GM18519 (cell line): ENCODE data around the gene PCDHB11.
"Not testable (repeated sequence)": the region's sequence is repeated elsewhere in the genome, so short reads cannot be mapped to it uniquely, and the experiment has no call there.

Experiments
- ATAC-seq: cut with Tn5 transposase; IDR thresholded peaks from one replicate; pipeline ENCODE4 v1.9.1; 2021; ENCODE audit warnings: mild to moderate bottlenecking, moderate library complexity; ENCODE audit not compliant: unreplicated experiment, low FRiP score

The PCDHB11 gene

DNA sequence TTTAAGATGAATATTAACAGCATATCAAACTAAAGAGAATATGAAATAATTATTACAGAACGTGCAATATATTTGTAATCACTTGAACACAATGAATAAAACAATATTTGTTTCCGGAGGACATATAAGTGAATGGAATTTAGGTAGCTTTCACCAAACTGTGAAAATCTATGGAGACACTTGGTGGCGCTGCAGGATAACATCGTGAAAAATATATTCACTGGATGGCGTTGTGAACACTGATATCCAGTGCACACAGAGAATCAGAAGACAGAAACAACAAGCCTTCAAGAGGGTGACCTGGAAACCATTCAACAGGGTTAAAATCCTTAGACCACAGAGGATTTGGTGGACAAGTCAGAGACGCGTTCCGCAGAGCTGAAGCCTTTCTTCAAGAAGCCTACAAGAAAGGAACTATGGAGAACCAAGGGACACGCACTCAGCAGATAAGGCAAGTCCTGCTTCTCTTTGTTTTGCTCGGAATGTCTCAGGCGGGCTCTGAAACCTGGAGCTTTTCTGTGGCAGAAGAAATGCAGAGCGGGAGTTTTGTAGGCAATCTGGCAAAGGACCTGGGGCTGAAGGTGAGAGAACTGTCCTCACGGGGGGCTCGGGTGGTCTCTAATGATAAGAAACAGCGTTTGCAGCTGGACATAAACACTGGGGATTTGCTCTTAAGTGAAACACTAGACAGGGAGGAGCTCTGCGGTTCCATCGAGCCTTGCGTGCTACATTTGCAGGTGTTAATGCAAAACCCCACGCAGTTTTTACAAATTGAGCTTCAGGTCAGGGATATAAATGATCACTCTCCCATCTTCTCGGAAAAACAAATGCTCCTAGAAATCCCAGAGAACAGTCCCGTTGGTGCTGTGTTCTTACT lies at the start of gene PCDHB11:
Gene PCDHB11, plus strand, starts transcription at position 269 of the 877 bp plus-strand sequence. Its CDS starts 148 bp downstream, at position 417.
- no peak for ATAC-seq

GRCh38 chr5:141149812-141150211 lies 49.6 kb upstream of the PCDHB11 start, which contains the start of gene PCDHB6:
TSS of gene PCDHB6 (plus strand) at chr5:141150057. CDS start at chr5:141150258, 201 bp downstream.
- ATAC-seq, result no peak

- no peak for ATAC-seq
Measured at GRCh38 chr5:141150224-141150992, 49.0 kb upstream of the PCDHB11 start.

- ATAC-seq, result no peak
Measured at GRCh38 chr5:141150993-141151325, 48.5 kb upstream of the PCDHB11 start.

DNA sequence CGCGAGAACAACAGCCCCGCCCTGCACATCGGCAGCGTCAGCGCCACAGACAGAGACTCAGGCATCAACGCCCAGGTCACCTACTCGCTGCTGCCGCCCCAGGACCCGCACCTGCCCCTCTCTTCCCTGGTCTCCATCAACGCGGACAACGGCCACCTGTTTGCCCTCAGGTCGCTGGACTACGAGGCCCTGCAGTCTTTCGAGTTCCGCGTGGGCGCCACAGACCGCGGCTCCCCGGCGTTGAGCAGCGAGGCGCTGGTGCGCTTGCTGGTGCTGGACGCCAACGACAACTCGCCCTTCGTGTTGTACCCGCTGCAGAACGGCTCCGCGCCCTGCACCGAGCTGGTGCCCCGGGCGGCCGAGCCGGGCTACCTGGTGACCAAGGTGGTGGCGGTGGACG lies 47.8 kb upstream of the PCDHB11 start:
- ATAC-seq, result not testable (repeated sequence)

DNA sequence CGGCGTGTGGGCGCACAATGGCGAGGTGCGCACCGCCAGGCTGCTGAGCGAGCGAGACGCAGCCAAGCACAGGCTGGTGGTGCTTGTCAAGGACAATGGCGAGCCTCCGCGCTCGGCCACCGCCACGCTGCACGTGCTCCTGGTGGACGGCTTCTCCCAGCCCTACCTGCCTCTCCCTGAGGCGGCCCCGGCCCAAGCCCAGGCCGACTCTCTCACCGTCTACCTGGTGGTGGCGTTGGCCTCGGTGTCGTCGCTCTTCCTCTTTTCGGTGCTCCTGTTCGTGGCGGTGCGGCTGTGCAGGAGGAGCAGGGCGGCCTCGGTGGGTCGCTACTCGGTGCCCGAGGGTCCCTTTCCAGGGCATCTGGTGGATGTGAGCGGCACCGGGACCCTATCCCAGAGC lies 47.3 kb upstream of the PCDHB11 start:
- not testable (repeated sequence) for ATAC-seq

GRCh38 chr5:141155540-141156374 lies 43.7 kb upstream of the PCDHB11 start:
- no peak for ATAC-seq

GRCh38 chr5:141157356-141157755 lies 42.1 kb upstream of the PCDHB11 start:
- ATAC-seq, result not testable (repeated sequence)

- not testable (repeated sequence) for ATAC-seq
Measured at GRCh38 chr5:141157901-141158300, 41.5 kb upstream of the PCDHB11 start.

DNA sequence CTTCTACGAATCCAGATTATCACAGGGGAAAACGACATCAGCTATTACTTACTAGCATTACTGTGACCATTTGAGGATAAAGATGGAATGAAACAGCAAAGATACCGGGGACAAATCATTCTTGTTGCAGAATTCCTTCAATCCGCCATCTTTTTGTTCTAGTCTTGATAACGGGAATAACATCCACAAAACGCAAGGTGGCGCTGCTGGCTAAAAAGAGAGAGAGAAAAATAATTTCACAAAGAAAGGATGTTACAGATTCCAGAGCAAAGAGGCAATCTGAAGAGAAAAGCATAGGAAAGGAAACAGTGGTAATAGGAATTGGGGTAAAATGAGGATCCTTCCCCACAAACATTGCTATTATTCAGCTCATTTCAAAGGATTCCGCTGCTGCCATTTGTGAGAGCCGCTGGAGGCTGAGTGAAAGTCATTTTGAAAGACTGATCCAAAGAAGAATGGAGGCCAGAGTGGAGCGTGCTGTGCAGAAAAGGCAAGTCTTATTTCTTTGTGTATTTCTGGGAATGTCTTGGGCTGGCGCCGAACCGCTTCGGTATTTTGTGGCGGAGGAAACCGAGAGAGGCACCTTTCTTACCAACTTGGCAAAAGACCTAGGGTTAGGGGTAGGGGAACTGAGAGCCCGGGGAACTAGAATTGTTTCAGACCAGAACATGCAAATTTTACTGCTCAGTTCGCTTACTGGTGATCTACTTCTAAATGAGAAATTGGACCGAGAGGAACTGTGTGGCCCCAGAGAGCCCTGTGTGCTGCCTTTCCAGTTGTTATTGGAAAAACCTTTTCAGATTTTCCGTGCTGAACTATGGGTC lies 26.8 kb upstream of the PCDHB11 start, which contains the start of gene PCDHB7:
Gene PCDHB7, plus strand, starts transcription at position 264 of the 824 bp plus-strand sequence. Its CDS starts 192 bp downstream, at position 456.
- ATAC-seq, result no peak

- ATAC-seq, result not testable (repeated sequence)
Measured at GRCh38 chr5:141174291-141175104, 24.9 kb upstream of the PCDHB11 start.

GRCh38 chr5:141175933-141176332 lies 23.5 kb upstream of the PCDHB11 start:
- no peak for ATAC-seq

DNA sequence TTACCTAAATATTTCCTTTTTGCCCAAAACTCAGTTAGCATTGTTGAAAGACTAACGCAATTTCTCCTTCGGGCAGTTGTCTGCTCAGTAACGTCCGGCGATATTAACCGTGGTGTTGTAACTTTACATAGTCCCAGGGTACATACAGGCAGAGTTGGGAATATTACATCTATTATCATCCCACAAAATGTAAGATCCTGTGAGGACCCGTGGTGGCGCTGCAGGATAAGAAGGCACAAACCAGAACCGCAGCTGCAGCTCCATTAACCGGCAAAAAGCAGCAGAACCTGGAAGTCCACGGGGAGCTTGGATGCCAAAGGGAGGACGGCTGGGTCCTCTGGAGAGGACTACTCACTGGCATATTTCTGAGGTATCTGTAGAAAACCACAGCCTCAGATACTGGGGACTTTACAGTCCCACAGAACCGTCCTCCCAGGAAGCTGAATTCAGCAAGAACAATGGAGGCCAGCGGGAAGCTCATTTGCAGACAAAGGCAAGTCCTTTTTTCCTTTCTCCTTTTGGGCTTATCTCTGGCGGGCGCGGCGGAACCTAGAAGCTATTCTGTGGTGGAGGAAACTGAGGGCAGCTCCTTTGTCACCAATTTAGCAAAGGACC lies 21.7 kb upstream of the PCDHB11 start, which contains the start of gene PCDHB8:
Gene PCDHB8, plus strand, starts transcription at position 214 of the 615 bp plus-strand sequence. Its CDS starts 245 bp downstream, at position 459.
- not testable (repeated sequence) for ATAC-seq

DNA sequence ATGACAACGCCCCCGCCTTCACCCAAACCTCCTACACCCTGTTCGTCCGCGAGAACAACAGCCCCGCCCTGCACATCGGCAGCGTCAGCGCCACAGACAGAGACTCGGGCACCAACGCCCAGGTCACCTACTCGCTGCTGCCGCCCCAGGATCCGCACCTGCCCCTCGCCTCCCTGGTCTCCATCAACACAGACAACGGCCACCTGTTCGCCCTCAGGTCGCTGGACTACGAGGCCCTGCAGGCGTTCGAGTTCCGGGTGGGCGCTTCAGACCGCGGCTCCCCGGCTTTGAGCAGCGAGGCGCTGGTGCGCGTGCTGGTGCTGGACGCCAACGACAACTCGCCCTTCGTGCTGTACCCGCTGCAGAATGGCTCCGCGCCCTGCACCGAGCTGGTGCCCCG lies 20.1 kb upstream of the PCDHB11 start:
- not testable (repeated sequence) for ATAC-seq

- not testable (repeated sequence) for ATAC-seq
Measured at GRCh38 chr5:141179876-141180275, 19.6 kb upstream of the PCDHB11 start.

DNA sequence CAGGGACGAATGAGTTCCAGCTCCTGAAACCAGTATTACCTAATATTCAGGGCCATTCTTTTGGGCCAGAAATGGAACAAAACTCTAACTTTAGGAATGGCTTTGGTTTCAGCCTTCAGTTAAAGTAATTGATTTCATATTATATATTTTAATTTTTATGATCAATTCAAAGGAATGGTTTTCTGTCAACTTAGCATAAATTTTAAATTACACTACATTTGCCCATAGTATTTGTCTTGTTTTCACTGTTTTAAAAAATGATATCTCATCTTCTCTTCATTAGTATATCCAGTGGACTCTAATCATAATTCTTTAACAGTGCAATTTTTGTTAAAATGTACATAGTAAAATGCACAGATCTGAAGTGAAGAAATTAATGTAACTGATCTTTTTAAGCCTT lies 19.1 kb upstream of the PCDHB11 start:
- no peak for ATAC-seq

- no peak for ATAC-seq
Measured at GRCh38 chr5:141182248-141182647, 17.2 kb upstream of the PCDHB11 start, which contains the start of gene PCDHB16. TSS of gene PCDHB16 (plus strand) at chr5:141182387. CDS start at chr5:141182560, 173 bp downstream.
